DND-41 (cell line): ENCODE measurements around the gene TMEM135.

Experiments
- ATAC-seq: fragments of 200-7000 bp; cut with Tn5 transposase; 3 replicates; pipeline ENCODE4 v1.9.1; 2021; ENCODE audit warnings: low read depth; ENCODE audit not compliant: insufficient read depth
- DNase-seq: peaks from one replicate; pipeline ENCODE4 v3.0.0-alpha.2; 2020
- H2AFZ ChIP-seq: 2 replicates; pipeline ENCODE4 v1.6.0; 2012; ENCODE audit warnings: low read depth, low read length
- H3K27ac ChIP-seq: 2 replicates; pipeline ENCODE4 v1.5.1; 2012; ENCODE audit warnings: low read length, inconsistent platforms
- H3K27me3 ChIP-seq: fragments of 200-600 bp; sonication (generic); 2 replicates; pipeline ENCODE4 v1.6.0; 2012; ENCODE audit warnings: low read length, mild to moderate bottlenecking, inconsistent platforms; ENCODE audit not compliant: insufficient read depth, poor library complexity
- H3K36me3 ChIP-seq: 2 replicates; pipeline ENCODE4 v1.5.1; 2012; ENCODE audit warnings: low read length, inconsistent platforms; ENCODE audit not compliant: insufficient read depth
- H3K4me1 ChIP-seq: 2 replicates; pipeline ENCODE4 v1.5.1; 2012; ENCODE audit warnings: mild to moderate bottlenecking, low read length; ENCODE audit not compliant: insufficient read depth
- H3K4me2 ChIP-seq: 2 replicates; pipeline ENCODE4 v1.6.0; 2012; ENCODE audit warnings: mild to moderate bottlenecking, moderate library complexity, low read length, inconsistent platforms; ENCODE audit not compliant: insufficient read depth
- H3K4me3 ChIP-seq, 2 experiments: fragments of 200-600 bp in 1 of 2; shearing (Covaris generic) in 1 of 2; 2 replicates each; pipeline ENCODE4 v1.5.1; 2012 to 2016; ENCODE audit warnings: inconsistent platforms in 2 of 2, low read length in 2 of 2, mild to moderate bottlenecking in 2 of 2, low read depth in 1 of 2, moderate library complexity in 1 of 2
- H3K79me2 ChIP-seq: 2 replicates; pipeline ENCODE4 v1.6.0; 2012; ENCODE audit warnings: low read length, inconsistent platforms; ENCODE audit not compliant: insufficient read depth
- H3K9ac ChIP-seq: 2 replicates; pipeline ENCODE4 v1.6.0; 2012; ENCODE audit warnings: low read depth, mild to moderate bottlenecking, inconsistent platforms, low read length, moderate library complexity
- H3K9me3 ChIP-seq: 2 replicates; pipeline ENCODE4 v1.5.1; 2012; ENCODE audit warnings: low read length, moderate library complexity, mild to moderate bottlenecking, inconsistent platforms; ENCODE audit not compliant: insufficient read depth, severe bottlenecking
- H4K20me1 ChIP-seq: 2 replicates; pipeline ENCODE4 v1.6.0; 2012; ENCODE audit warnings: low read length; ENCODE audit not compliant: insufficient read depth
- EZH2 ChIP-seq: IDR thresholded peaks from 3 replicates; pipeline ENCODE4 v1.6.1; 2012; ENCODE audit warnings: borderline replicate concordance, low read depth, mild to moderate bottlenecking, moderate library complexity, low read length, inconsistent platforms; ENCODE audit not compliant: severe bottlenecking
- TF ChIP-seq, protein P1 (sequence below): IDR thresholded peaks from 2 replicates; pipeline ENCODE4 v1.5.1; 2012; ENCODE audit warnings: borderline replicate concordance, low read length, moderate library complexity, mild to moderate bottlenecking; ENCODE audit not compliant: poor library complexity, severe bottlenecking; ENCODE audit errors: extremely low read depth

The TMEM135 gene

GRCh38 chr11:87125257-87125656 lies 87.5 kb downstream of the TMEM135 start:
- Histone ChIP-seq H3K79me2 (peaks cover under 1% of the 10 kb centered on the region; the same call in 1 of the 2 replicates), H3K27me3 (no peaks in the 10 kb centered on the region), H3K4me1 (no peaks in the 10 kb centered on the region), H3K36me3 (no peaks in the 10 kb centered on the region), H3K27ac (no peak overlapping the region), H2AFZ (no peak overlapping the region), H3K9me3 (no peaks in the 10 kb centered on the region), H4K20me1 (no peaks in the 10 kb centered on the region), H3K4me3 (no peak overlapping the region), H3K9ac (no peak overlapping the region), H3K4me2 (no peak overlapping the region)
- ATAC-seq (no peak), DNase-seq (no peak)
- no peak for TF ChIP-seq EZH2
- TF ChIP-seq, protein P1, sequence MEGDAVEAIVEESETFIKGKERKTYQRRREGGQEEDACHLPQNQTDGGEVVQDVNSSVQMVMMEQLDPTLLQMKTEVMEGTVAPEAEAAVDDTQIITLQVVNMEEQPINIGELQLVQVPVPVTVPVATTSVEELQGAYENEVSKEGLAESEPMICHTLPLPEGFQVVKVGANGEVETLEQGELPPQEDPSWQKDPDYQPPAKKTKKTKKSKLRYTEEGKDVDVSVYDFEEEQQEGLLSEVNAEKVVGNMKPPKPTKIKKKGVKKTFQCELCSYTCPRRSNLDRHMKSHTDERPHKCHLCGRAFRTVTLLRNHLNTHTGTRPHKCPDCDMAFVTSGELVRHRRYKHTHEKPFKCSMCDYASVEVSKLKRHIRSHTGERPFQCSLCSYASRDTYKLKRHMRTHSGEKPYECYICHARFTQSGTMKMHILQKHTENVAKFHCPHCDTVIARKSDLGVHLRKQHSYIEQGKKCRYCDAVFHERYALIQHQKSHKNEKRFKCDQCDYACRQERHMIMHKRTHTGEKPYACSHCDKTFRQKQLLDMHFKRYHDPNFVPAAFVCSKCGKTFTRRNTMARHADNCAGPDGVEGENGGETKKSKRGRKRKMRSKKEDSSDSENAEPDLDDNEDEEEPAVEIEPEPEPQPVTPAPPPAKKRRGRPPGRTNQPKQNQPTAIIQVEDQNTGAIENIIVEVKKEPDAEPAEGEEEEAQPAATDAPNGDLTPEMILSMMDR, result no peak

- no peaks in the 10 kb centered on the region for H4K20me1 ChIP-seq
- no peak overlapping the region for H3K27ac ChIP-seq
- no peak for DNase-seq
- no peaks in the 10 kb centered on the region for H3K9me3 ChIP-seq
- H2AFZ ChIP-seq, result no peak overlapping the region
- H3K36me3 ChIP-seq, result no peaks in the 10 kb centered on the region
- H3K9ac ChIP-seq, result no peak overlapping the region
- peaks cover 8% of the 10 kb centered on the region for H3K79me2 ChIP-seq
- no peak overlapping the region for H3K4me2 ChIP-seq
- no peaks in the 10 kb centered on the region for H3K4me1 ChIP-seq
- no peak for ATAC-seq
- H3K27me3 ChIP-seq, result no peaks in the 10 kb centered on the region
- no peak overlapping the region for H3K4me3 ChIP-seq
- TF ChIP-seq, protein P1, result no peak
- no peak for TF ChIP-seq EZH2
These were observed 89.4 kb downstream of the TMEM135 start for GRCh38 chr11:87127101-87127500.

GRCh38 chr11:87128372-87128771 lies 90.6 kb downstream of the TMEM135 start:
- H3K4me2 ChIP-seq, result no peak overlapping the region
- no peaks in the 10 kb centered on the region for H3K27me3 ChIP-seq
- no peak overlapping the region for H2AFZ ChIP-seq
- ATAC-seq (no peak), DNase-seq (no peak)
- H3K9ac ChIP-seq, result no peak overlapping the region
- H3K4me1 ChIP-seq, result no peaks in the 10 kb centered on the region
- no peaks in the 10 kb centered on the region for H4K20me1 ChIP-seq
- no peak overlapping the region for H3K27ac ChIP-seq
- peaks cover 10% of the 10 kb centered on the region for H3K79me2 ChIP-seq
- TF ChIP-seq EZH2, result no peak
- TF ChIP-seq, protein P1, result no peak
- H3K9me3 ChIP-seq, result no peaks in the 10 kb centered on the region
- H3K36me3 ChIP-seq, result no peaks in the 10 kb centered on the region
- H3K4me3 ChIP-seq, result no peak overlapping the region
